Measurements from ENCODE around the gene ZNF277.

DNA sequence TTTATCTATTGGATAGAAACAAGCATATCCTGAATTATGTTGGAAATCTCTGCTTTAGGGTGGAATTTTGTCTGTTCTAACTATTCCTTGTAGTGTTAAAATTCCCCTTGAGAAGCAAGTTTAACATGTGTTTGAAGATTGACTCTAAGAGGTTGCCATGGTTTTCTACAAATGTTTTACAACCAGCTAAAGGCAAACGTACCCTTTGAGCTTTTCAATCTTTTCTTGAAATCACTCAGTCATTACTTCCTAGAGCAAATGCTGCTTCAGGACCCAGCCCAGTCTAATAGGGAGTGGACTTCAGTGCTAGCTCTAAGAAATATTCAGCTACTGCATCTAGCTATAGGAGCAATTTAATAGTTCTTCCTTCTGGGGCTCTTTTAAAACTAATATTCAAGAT lies 125.0 kb downstream of the ZNF277 start:
- TF ChIP-seq POLR2A (IDR thresholded peaks at IDR 0.05) (no peak), POLR2AphosphoS5 (IDR thresholded peaks at IDR 0.05) (no peak)
- TF ChIP-seq, protein P1, sequence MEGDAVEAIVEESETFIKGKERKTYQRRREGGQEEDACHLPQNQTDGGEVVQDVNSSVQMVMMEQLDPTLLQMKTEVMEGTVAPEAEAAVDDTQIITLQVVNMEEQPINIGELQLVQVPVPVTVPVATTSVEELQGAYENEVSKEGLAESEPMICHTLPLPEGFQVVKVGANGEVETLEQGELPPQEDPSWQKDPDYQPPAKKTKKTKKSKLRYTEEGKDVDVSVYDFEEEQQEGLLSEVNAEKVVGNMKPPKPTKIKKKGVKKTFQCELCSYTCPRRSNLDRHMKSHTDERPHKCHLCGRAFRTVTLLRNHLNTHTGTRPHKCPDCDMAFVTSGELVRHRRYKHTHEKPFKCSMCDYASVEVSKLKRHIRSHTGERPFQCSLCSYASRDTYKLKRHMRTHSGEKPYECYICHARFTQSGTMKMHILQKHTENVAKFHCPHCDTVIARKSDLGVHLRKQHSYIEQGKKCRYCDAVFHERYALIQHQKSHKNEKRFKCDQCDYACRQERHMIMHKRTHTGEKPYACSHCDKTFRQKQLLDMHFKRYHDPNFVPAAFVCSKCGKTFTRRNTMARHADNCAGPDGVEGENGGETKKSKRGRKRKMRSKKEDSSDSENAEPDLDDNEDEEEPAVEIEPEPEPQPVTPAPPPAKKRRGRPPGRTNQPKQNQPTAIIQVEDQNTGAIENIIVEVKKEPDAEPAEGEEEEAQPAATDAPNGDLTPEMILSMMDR (IDR thresholded peaks at IDR 0.05), result no peak
